ENCODE data around the gene LRGUK.

The LRGUK gene

DNA sequence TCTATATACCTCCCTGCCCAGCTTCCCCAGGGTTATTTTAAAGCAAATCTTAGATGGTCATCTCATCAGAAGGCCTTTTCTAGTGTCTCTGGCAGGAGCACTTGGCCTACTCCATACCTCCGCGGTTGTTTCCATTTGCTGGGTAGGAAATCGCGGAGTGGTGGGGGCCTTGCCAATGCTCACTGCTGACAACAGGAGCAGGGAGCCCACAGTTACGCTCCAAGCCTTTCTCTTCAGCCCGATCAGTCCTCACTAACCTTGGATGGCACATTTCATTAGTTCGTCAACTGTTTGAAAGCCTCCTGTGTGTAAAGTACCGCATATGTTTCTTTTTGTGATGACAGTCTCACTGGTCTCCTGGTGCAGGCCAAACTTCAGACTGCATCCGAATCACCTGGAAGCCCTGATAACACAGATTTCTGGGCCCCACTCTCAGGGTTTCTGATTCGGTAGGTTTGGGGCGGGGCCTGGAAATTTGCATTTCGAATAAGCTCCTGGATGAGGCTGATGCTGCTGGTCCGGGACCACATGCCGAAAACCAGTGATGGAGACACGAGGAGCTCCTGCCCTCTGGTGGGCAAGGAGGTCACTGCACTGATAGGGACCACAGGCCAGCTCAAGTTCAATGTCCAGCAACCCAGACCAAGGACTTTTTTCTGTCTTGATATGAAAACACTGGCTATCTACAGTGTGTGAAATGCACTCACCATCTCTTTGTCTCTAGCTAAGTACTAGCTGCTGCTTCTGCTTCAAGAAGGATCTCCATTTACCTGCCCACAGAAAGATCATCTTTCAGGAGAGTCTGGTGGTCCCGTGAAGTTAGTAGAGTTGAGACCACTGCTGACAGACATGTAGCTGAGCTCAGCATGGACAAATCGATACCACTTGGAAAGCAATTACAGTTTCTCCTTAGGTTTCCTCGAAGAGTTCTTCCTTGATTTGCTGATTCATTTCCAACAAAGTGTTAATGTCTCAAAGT is 14.0 kb downstream of the LRGUK start:
- H2AFZ ChIP-seq (ENCODE audit: low read length) = peak overlapping the region; percentile 3; the same call in 1 of the 2 replicates
- no peaks in the 10 kb centered on the region for H3F3A ChIP-seq (ENCODE audit: insufficient read depth, low read length)
- H3K4me2 ChIP-seq (ENCODE audit: low read depth, low read length) = peak overlapping the region; percentile 7; the same call in 1 of the 2 replicates
- H3K27me3 ChIP-seq (replicated peaks; ENCODE audit: insufficient read depth, low read length) = no peaks in the 10 kb centered on the region
- TF ChIP-seq, protein P1, sequence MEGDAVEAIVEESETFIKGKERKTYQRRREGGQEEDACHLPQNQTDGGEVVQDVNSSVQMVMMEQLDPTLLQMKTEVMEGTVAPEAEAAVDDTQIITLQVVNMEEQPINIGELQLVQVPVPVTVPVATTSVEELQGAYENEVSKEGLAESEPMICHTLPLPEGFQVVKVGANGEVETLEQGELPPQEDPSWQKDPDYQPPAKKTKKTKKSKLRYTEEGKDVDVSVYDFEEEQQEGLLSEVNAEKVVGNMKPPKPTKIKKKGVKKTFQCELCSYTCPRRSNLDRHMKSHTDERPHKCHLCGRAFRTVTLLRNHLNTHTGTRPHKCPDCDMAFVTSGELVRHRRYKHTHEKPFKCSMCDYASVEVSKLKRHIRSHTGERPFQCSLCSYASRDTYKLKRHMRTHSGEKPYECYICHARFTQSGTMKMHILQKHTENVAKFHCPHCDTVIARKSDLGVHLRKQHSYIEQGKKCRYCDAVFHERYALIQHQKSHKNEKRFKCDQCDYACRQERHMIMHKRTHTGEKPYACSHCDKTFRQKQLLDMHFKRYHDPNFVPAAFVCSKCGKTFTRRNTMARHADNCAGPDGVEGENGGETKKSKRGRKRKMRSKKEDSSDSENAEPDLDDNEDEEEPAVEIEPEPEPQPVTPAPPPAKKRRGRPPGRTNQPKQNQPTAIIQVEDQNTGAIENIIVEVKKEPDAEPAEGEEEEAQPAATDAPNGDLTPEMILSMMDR (IDR thresholded peaks at IDR 0.05; ENCODE audit: low read length) = peak; percentile 100
- TF ChIP-seq EZH2phosphoT487 (IDR thresholded peaks at IDR 0.05; ENCODE audit: low read length) (no peak), EZH2 (optimal IDR thresholded peaks at IDR 0.05; ENCODE audit: low read depth, low read length) (no peak)
- no peak overlapping the region for H3K27ac ChIP-seq (ENCODE audit: low read length)
- peaks cover 4% of the 10 kb centered on the region; the same call in 1 of the 2 replicates for H3K4me1 ChIP-seq (ENCODE audit: low read length)
- H3K79me2 ChIP-seq (ENCODE audit: low read length) = no peaks in the 10 kb centered on the region
- peak; percentile 79 for DNase-seq
- no peaks in the 10 kb centered on the region for H4K20me1 ChIP-seq (ENCODE audit: insufficient read depth, low read length)
- H3K4me3 ChIP-seq (ENCODE audit: low read length) = no peak overlapping the region
- H3K36me3 ChIP-seq (replicated peaks; ENCODE audit: insufficient read depth, low read length) = no peaks in the 10 kb centered on the region
- H3K9me2 ChIP-seq (replicated peaks; ENCODE audit: insufficient read depth, low read length) = no peaks in the 10 kb centered on the region
- H3K9ac ChIP-seq (ENCODE audit: low read length) = no peak overlapping the region
- H3K9me3 ChIP-seq (replicated peaks; ENCODE audit: insufficient read depth, low read length) = no peaks in the 10 kb centered on the region

- no peaks in the 10 kb centered on the region for H3K79me2 ChIP-seq (ENCODE audit: low read length)
- no peak overlapping the region for H3K4me3 ChIP-seq (ENCODE audit: low read length)
- no peak overlapping the region for H2AFZ ChIP-seq (ENCODE audit: low read length)
- no peak overlapping the region for H3K4me2 ChIP-seq (ENCODE audit: low read depth, low read length)
- H3K36me3 ChIP-seq (replicated peaks; ENCODE audit: insufficient read depth, low read length) = no peaks in the 10 kb centered on the region
- H3F3A ChIP-seq (ENCODE audit: insufficient read depth, low read length) = no peaks in the 10 kb centered on the region
- no peak overlapping the region for H3K9ac ChIP-seq (ENCODE audit: low read length)
- H3K27me3 ChIP-seq (replicated peaks; ENCODE audit: insufficient read depth, low read length) = no peaks in the 10 kb centered on the region
- H4K20me1 ChIP-seq (ENCODE audit: insufficient read depth, low read length) = no peaks in the 10 kb centered on the region
- peaks cover 4% of the 10 kb centered on the region; the same call in 1 of the 2 replicates for H3K4me1 ChIP-seq (ENCODE audit: low read length)
- H3K9me3 ChIP-seq (replicated peaks; ENCODE audit: insufficient read depth, low read length) = no peaks in the 10 kb centered on the region
- no peak for DNase-seq
- no peaks in the 10 kb centered on the region for H3K9me2 ChIP-seq (replicated peaks; ENCODE audit: insufficient read depth, low read length)
- no peak overlapping the region for H3K27ac ChIP-seq (ENCODE audit: low read length)
- no peak for TF ChIP-seq EZH2 (optimal IDR thresholded peaks at IDR 0.05; ENCODE audit: low read depth, low read length)
- TF ChIP-seq, protein P1 (IDR thresholded peaks at IDR 0.05; ENCODE audit: low read length) = no peak
- no peak for TF ChIP-seq EZH2phosphoT487 (IDR thresholded peaks at IDR 0.05; ENCODE audit: low read length)
These were observed 14.7 kb downstream of the LRGUK start for GRCh38 chr7:134141868-134142264.

DNA sequence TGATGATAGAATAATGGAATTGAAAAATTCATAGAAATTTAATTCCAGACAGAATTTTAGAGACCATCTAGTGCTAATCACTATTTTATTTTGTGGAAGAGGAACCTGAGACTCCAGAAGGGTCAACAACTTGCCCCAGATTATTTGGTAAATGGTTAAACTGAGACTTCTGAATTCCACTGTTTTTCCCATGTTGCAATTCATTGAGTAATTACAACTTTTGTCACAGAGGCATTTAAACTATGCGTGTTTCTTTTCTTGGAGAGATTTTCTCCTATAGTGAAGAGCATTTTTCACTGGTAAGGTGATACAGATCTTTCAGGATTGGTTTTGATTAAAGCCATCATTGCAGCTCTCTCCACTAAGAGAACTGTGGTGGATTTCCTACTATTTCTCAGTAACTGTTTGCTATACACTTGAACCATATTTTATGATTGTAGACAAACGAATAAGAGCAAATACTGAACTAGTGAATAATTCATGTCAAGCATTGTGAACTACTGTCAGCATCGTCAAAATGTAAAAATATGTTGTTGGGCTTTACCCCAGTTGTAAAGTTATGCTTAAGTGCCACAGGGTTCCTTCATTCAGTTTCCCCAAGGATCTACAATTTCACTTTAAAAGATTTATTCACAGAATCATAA is 26.5 kb downstream of the LRGUK start:
- Histone ChIP-seq H3F3A (ENCODE audit: insufficient read depth, low read length) (peaks cover 18% of the 10 kb centered on the region), H3K27ac (ENCODE audit: low read length) (no peak overlapping the region), H3K27me3 (replicated peaks; ENCODE audit: insufficient read depth, low read length) (0 out of 2 replicates have a peak, but pooled peaks cover 8% of the 10 kb centered on the region), H3K4me2 (ENCODE audit: low read depth, low read length) (no peak overlapping the region), H2AFZ (ENCODE audit: low read length) (no peak overlapping the region), H3K4me3 (ENCODE audit: low read length) (no peak overlapping the region), H3K9ac (ENCODE audit: low read length) (no peak overlapping the region), H4K20me1 (ENCODE audit: insufficient read depth, low read length) (no peaks in the 10 kb centered on the region), H3K79me2 (ENCODE audit: low read length) (no peaks in the 10 kb centered on the region), H3K36me3 (replicated peaks; ENCODE audit: insufficient read depth, low read length) (no peaks in the 10 kb centered on the region), H3K9me3 (replicated peaks; ENCODE audit: insufficient read depth, low read length) (no peaks in the 10 kb centered on the region), H3K9me2 (replicated peaks; ENCODE audit: insufficient read depth, low read length) (no peaks in the 10 kb centered on the region), H3K4me1 (ENCODE audit: low read length) (peaks cover 27% of the 10 kb centered on the region)
- no peak for DNase-seq
- TF ChIP-seq EZH2 (optimal IDR thresholded peaks at IDR 0.05; ENCODE audit: low read depth, low read length) = no peak
- TF ChIP-seq, protein P1 (IDR thresholded peaks at IDR 0.05; ENCODE audit: low read length) = no peak
- no peak for TF ChIP-seq EZH2phosphoT487 (IDR thresholded peaks at IDR 0.05; ENCODE audit: low read length)
